Measurements from ENCODE around the gene IRF4.

Gene IRF4

DNA sequence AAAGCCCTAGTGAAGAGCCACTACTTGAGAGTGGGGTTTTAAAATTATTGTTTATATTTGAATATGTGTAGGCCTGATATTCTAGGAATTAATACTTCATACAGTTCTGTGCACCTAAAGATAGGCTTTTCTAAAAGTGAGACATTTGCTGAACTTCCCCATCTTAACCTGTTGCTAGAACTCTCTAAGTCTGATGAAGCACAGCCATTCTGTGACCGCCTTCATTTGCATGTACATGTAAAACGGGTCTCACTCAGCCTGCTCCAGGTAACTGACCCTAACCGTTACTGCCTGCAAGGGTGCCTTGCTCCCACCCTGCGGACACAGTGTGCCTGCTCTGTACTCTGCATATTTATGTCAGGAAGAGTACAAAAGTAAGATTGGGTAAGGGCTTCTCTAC is 44.3 kb upstream of the IRF4 start:
- Histone ChIP-seq H4K8ac (ENCODE audit: low read depth, low read length) (no peak overlapping the region), H3K9me3 (ENCODE audit: insufficient read depth, low read depth, low read length) (peaks cover 57% of the 10 kb centered on the region)

DNA sequence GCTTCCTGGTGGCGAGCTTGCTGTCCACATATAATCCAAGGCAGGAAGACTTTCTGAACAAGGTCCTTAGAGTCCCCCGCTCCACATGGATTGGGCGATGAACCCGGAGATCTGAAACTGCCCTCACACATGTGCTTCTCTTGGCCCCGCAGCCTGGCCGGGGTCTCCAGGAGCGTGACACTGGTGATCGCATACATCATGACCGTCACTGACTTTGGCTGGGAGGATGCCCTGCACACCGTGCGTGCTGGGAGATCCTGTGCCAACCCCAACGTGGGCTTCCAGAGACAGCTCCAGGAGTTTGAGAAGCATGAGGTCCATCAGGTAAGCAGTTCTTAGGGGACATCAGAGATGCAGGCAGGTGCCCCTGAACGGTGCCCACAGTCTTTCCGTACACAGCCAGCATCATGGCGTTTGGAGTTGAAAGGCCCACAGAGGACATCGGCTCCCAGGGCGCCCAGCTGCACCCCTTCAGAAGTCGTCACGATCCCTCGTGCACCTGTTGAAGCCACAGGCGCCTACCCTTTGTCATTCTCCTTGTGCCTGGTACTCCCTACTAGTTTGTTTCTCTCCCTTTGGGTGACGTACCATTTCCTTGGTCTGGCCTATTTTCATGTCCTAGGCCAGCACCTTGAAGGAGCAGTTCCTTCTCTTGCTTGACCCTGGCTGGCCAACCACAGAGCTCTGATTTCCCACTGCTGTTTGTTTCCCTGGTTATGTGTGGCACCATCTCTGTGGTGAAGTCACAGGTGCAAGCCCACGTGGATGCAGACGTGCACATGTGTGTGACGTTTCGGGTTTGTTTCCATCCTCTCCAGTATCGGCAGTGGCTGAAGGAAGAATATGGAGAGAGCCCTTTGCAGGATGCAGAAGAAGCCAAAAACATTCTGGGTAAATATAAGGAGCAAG is 43.3 kb upstream of the IRF4 start:
- no peaks in the 10 kb centered on the region for H3K4me1 ChIP-seq (ENCODE audit: control insufficient read depth in 1 of 2, insufficient read depth in 2 of 2, low read length in 2 of 2)
- H3K9ac ChIP-seq (ENCODE audit: low read length): no peak overlapping the region
- H4K8ac ChIP-seq (ENCODE audit: low read depth, low read length): no peak overlapping the region
- no peak overlapping the region for H2BK12ac ChIP-seq (ENCODE audit: low read length)
- no peaks in the 10 kb centered on the region for H3K79me1 ChIP-seq (ENCODE audit: low read length)
- H3K23ac ChIP-seq (ENCODE audit: low read length): no peak overlapping the region
- H2BK5ac ChIP-seq (ENCODE audit: low read depth, low read length, poor library complexity): no peak overlapping the region
- H4K91ac ChIP-seq (ENCODE audit: low read depth, low read length): no peak overlapping the region
- peak overlapping the region; percentile 17 for H3K4me3 ChIP-seq (ENCODE audit: low read depth, low read length)
- H3K36me3 ChIP-seq (ENCODE audit: control insufficient read depth in 1 of 2, insufficient read depth in 2 of 2, low read length in 2 of 2): peaks cover 7 to 10% of the 10 kb centered on the region in 2 experiments
- no peaks in the 10 kb centered on the region for H3K27me3 ChIP-seq (ENCODE audit: insufficient read depth, low read length)
- H3K14ac ChIP-seq (ENCODE audit: low read length): no peak overlapping the region
- H3K4me2 ChIP-seq (ENCODE audit: low read length): no peak overlapping the region
- H2AK5ac ChIP-seq (ENCODE audit: low read length): no peak overlapping the region
- no peak overlapping the region for H2AFZ ChIP-seq (ENCODE audit: insufficient read depth, low read length, poor library complexity)
- H3K27ac ChIP-seq (ENCODE audit: low read depth, low read length): no peak overlapping the region
- WGBS (ENCODE audit: extremely low coverage, insufficient coverage, insufficient read length): no CpG with 5 or more reads among the region's 27 CpGs
- H3K18ac ChIP-seq (ENCODE audit: low read length): no peak overlapping the region
- no peak overlapping the region for H4K12ac ChIP-seq (ENCODE audit: low read depth, low read length)
- peaks cover 58% of the 10 kb centered on the region for H3K9me3 ChIP-seq (ENCODE audit: insufficient read depth, low read depth, low read length)
- H3K4ac ChIP-seq (ENCODE audit: low read depth, low read length): no peak overlapping the region
- H2BK120ac ChIP-seq (ENCODE audit: insufficient read depth, low read length, poor library complexity): no peak overlapping the region
- H3K79me2 ChIP-seq (ENCODE audit: control insufficient read depth, insufficient read depth, low read length, poor library complexity): no peaks in the 10 kb centered on the region
- DNase-seq: no peak

More for the DNA sequence above, 44.3 kb upstream of the IRF4 start:
- no peak overlapping the region for H3K9ac ChIP-seq (ENCODE audit: low read length)
- no peak overlapping the region for H4K12ac ChIP-seq (ENCODE audit: low read depth, low read length)
- H2BK5ac ChIP-seq (ENCODE audit: low read depth, low read length, poor library complexity): no peak overlapping the region
- H3K79me2 ChIP-seq (ENCODE audit: control insufficient read depth, insufficient read depth, low read length, poor library complexity): no peaks in the 10 kb centered on the region
- H3K23ac ChIP-seq (ENCODE audit: low read length): no peak overlapping the region
- no peak overlapping the region for H2AK5ac ChIP-seq (ENCODE audit: low read length)
- no peak for DNase-seq
- H3K18ac ChIP-seq (ENCODE audit: low read length): no peak overlapping the region
- no peak overlapping the region for H2AFZ ChIP-seq (ENCODE audit: insufficient read depth, low read length, poor library complexity)
- H2BK120ac ChIP-seq (ENCODE audit: insufficient read depth, low read length, poor library complexity): no peak overlapping the region
- H3K27me3 ChIP-seq (ENCODE audit: insufficient read depth, low read length): no peaks in the 10 kb centered on the region
- no peaks in the 10 kb centered on the region for H3K4me1 ChIP-seq (ENCODE audit: control insufficient read depth in 1 of 2, insufficient read depth in 2 of 2, low read length in 2 of 2)
- no peak overlapping the region for H3K14ac ChIP-seq (ENCODE audit: low read length)
- no peak overlapping the region for H4K91ac ChIP-seq (ENCODE audit: low read depth, low read length)
- peaks cover 7 to 10% of the 10 kb centered on the region in 2 experiments for H3K36me3 ChIP-seq (ENCODE audit: control insufficient read depth in 1 of 2, insufficient read depth in 2 of 2, low read length in 2 of 2)
- no peaks in the 10 kb centered on the region for H3K79me1 ChIP-seq (ENCODE audit: low read length)
- H3K4me3 ChIP-seq (ENCODE audit: low read depth, low read length): no peak overlapping the region
- no CpG with 5 or more reads among the region's 4 CpGs for WGBS (ENCODE audit: extremely low coverage, insufficient coverage, insufficient read length)
- no peak overlapping the region for H3K27ac ChIP-seq (ENCODE audit: low read depth, low read length)
- no peak overlapping the region for H3K4me2 ChIP-seq (ENCODE audit: low read length)
- H2BK12ac ChIP-seq (ENCODE audit: low read length): no peak overlapping the region
- H3K4ac ChIP-seq (ENCODE audit: low read depth, low read length): no peak overlapping the region

DNA sequence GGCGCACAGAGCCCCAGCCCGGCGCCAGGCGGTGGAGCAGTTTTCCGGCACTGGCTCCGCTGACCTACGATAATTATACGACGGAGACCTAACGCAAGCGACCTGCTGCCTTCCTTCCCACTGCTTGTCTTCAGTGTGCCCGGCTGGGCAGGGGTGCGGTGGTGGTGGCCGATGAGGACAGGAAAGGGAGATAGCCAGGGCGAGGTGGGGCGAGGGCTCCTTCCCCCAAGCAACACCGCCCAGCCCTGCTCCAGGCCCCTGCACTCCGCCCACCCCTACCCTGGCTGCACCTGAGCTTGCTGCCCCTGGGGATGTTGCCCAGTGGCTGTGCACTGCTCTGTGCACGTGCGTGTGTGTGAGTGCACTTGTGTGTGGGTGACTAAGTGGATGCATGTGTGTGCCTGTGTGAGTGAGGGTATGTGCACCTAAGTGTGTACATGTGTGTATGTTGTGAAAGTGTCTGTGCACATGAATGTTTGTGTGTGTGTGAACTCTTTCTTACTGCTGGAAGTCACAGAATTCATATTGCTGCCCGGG is 42.6 kb upstream of the IRF4 start:
- peaks cover 7 to 10% of the 10 kb centered on the region in 2 experiments for H3K36me3 ChIP-seq (ENCODE audit: control insufficient read depth in 1 of 2, insufficient read depth in 2 of 2, low read length in 2 of 2)
- H3K18ac ChIP-seq (ENCODE audit: low read length): no peak overlapping the region
- no peak overlapping the region for H2BK5ac ChIP-seq (ENCODE audit: low read depth, low read length, poor library complexity)
- no peak overlapping the region for H3K27ac ChIP-seq (ENCODE audit: low read depth, low read length)
- H3K4me3 ChIP-seq (ENCODE audit: low read depth, low read length): no peak overlapping the region
- no peaks in the 10 kb centered on the region for H3K79me1 ChIP-seq (ENCODE audit: low read length)
- no peak overlapping the region for H4K8ac ChIP-seq (ENCODE audit: low read depth, low read length)
- H3K9ac ChIP-seq (ENCODE audit: low read length): no peak overlapping the region
- H4K12ac ChIP-seq (ENCODE audit: low read depth, low read length): no peak overlapping the region
- no peak overlapping the region for H3K14ac ChIP-seq (ENCODE audit: low read length)
- H3K79me2 ChIP-seq (ENCODE audit: control insufficient read depth, insufficient read depth, low read length, poor library complexity): no peaks in the 10 kb centered on the region
- no peak overlapping the region for H2BK12ac ChIP-seq (ENCODE audit: low read length)
- no CpG with 5 or more reads among the region's 21 CpGs for WGBS (ENCODE audit: extremely low coverage, insufficient coverage, insufficient read length)
- no peak overlapping the region for H2AK5ac ChIP-seq (ENCODE audit: low read length)
- no peak overlapping the region for H4K91ac ChIP-seq (ENCODE audit: low read depth, low read length)
- H3K4ac ChIP-seq (ENCODE audit: low read depth, low read length): no peak overlapping the region
- no peaks in the 10 kb centered on the region for H3K27me3 ChIP-seq (ENCODE audit: insufficient read depth, low read length)
- no peak overlapping the region for H3K23ac ChIP-seq (ENCODE audit: low read length)
- H2BK120ac ChIP-seq (ENCODE audit: insufficient read depth, low read length, poor library complexity): no peak overlapping the region
- peaks cover 58% of the 10 kb centered on the region for H3K9me3 ChIP-seq (ENCODE audit: insufficient read depth, low read depth, low read length)
- H2AFZ ChIP-seq (ENCODE audit: insufficient read depth, low read length, poor library complexity): no peak overlapping the region
- no peaks in the 10 kb centered on the region for H3K4me1 ChIP-seq (ENCODE audit: control insufficient read depth in 1 of 2, insufficient read depth in 2 of 2, low read length in 2 of 2)
- DNase-seq: no peak
- H3K4me2 ChIP-seq (ENCODE audit: low read length): no peak overlapping the region

DNA sequence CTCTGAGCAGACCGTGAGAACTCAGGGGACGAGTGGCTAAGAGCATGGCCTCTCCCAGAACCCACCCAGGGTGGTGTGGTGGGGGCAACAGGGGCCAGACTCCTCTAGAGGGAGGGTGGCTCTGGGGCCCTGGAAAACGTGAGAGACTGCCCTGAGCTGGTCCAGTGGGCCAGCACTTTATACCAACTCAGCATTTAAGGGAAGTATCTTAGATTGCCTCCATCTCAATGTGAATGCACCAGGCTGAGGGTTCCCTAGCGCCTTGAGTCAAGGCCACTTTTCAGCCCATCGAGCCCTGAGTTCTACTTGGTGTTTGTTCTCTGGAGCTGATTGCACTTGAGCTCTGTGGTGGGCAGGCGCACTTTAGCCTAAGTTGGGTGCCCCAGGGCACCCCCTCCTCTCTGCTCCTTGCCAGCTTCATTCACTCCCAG is 42.0 kb upstream of the IRF4 start:
- Histone ChIP-seq H3K14ac (ENCODE audit: low read length) (no peak overlapping the region), H3K36me3 (ENCODE audit: control insufficient read depth in 1 of 2, insufficient read depth in 2 of 2, low read length in 2 of 2) (peaks cover 7 to 10% of the 10 kb centered on the region in 2 experiments), H3K4ac (ENCODE audit: low read depth, low read length) (no peak overlapping the region), H3K18ac (ENCODE audit: low read length) (no peak overlapping the region), H4K12ac (ENCODE audit: low read depth, low read length) (no peak overlapping the region), H3K9me3 (ENCODE audit: insufficient read depth, low read depth, low read length) (peaks cover 59% of the 10 kb centered on the region), H3K4me3 (ENCODE audit: low read depth, low read length) (no peak overlapping the region), H3K79me2 (ENCODE audit: control insufficient read depth, insufficient read depth, low read length, poor library complexity) (no peaks in the 10 kb centered on the region), H3K23ac (ENCODE audit: low read length) (no peak overlapping the region), H3K4me2 (ENCODE audit: low read length) (no peak overlapping the region), H3K27me3 (ENCODE audit: insufficient read depth, low read length) (no peaks in the 10 kb centered on the region), H4K8ac (ENCODE audit: low read depth, low read length) (no peak overlapping the region), H4K91ac (ENCODE audit: low read depth, low read length) (no peak overlapping the region), H2BK120ac (ENCODE audit: insufficient read depth, low read length, poor library complexity) (no peak overlapping the region), H2BK12ac (ENCODE audit: low read length) (no peak overlapping the region), H2BK5ac (ENCODE audit: low read depth, low read length, poor library complexity) (no peak overlapping the region), H3K4me1 (ENCODE audit: control insufficient read depth in 1 of 2, insufficient read depth in 2 of 2, low read length in 2 of 2) (no peaks in the 10 kb centered on the region), H2AK5ac (ENCODE audit: low read length) (no peak overlapping the region), H3K79me1 (ENCODE audit: low read length) (no peaks in the 10 kb centered on the region), H3K9ac (ENCODE audit: low read length) (no peak overlapping the region), H3K27ac (ENCODE audit: low read depth, low read length) (no peak overlapping the region), H2AFZ (ENCODE audit: insufficient read depth, low read length, poor library complexity) (no peak overlapping the region)
- DNase-seq: no peak
- WGBS (ENCODE audit: extremely low coverage, insufficient coverage, insufficient read length): no CpG with 5 or more reads among the region's 6 CpGs

All from trophoblast cell (in vitro differentiated cells and primary cell).